Hematopoietic multipotent progenitor cell treated with erythropoietin and hydrocortisone succinate and interleukin-3 and kit ligand, for 4 days (in vitro differentiated cells): ENCODE data around the gene TRIM49C.
"Not testable (repeated sequence)": the region's sequence is repeated elsewhere in the genome, so short reads cannot be mapped to it uniquely, and the experiment has no call there.

Source experiments
- DNase-seq: peaks from one replicate; pipeline ENCODE4 v3.0.0-alpha.2; 2015

Gene TRIM49C, protein sequence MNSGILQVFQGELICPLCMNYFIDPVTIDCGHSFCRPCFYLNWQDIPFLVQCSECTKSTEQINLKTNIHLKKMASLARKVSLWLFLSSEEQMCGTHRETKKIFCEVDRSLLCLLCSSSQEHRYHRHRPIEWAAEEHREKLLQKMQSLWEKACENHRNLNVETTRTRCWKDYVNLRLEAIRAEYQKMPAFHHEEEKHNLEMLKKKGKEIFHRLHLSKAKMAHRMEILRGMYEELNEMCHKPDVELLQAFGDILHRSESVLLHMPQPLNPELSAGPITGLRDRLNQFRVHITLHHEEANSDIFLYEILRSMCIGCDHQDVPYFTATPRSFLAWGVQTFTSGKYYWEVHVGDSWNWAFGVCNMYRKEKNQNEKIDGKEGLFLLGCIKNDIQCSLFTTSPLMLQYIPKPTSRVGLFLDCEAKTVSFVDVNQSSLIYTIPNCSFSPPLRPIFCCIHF

DNA sequence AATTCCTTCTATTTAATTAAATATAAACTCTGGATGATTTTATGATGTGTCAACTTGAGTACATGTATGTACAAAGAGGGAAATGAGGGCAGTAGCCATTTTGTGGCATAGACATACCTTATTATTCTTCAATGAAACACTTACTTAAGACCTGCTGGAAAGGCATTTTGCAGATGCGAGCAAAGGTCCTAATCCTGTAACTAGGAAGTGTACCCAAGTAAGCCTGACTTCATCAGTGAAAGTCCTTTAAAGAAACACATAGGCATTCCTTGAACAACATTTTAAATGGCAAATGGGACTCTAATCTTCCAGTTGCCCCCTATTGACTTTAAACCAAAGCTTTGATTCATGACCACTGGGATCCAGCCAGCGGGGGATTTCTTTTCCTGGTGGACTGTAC, at the start of gene TRIM49C:
TRIM49C (plus strand) TSS at position 301 of the 400 bp plus-strand sequence. CDS start 4,106 bp downstream, outside the sequence.
- DNase-seq, result not testable (repeated sequence)

DNA sequence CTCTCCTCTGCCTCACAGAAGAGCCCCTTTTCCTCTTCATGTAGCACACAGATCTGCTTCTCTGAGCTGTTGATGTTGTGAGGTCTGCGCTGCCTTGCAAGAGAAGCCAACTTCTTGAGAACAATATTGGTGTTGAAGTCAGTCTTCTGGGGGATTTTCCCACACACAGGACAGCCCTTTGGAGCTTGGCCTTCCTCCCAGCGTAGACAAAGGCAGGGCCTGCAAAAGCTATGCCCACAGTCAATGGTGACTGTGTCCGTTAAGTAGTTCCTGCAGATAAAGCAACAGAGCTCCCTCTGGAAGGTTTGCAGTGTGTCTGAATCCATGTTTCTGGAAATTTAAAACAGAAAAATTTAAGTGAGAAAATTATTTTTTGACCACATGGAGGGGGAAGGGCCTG, 6.7 kb upstream of the TRIM49C start:
- not testable (repeated sequence) for DNase-seq

DNA sequence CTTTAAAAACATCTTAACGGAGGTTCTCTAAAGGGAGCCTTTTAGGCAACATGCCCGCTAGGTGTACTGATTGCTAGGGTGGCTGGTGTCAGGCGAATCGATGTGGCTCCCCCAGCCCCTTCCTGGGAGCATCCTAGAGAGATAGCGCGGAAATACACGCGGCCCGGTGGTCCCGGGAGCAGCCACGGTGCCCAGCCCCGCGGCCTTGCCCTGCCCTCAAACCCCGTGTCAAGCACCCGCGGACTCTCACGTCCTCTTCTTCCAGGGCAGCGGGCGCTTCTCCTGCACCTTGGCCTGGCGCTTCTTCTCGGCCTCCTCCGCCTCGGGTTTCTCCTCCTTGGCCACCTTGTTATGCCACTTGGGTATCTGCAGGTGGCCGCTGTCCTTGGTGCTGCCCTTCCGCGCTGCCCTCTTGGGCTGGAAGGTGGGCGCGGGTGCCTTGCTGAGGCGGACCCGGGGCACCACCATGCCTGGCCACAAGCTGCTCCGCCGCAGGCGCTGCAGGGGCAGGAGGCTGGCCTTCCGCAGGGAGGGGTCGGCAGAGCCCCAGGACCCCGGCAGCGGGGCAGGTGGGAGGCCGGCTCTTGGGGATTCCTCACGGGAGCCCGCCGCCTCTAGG, 20.8 kb downstream of the TRIM49C start:
- DNase-seq, result not testable (repeated sequence)

DNA sequence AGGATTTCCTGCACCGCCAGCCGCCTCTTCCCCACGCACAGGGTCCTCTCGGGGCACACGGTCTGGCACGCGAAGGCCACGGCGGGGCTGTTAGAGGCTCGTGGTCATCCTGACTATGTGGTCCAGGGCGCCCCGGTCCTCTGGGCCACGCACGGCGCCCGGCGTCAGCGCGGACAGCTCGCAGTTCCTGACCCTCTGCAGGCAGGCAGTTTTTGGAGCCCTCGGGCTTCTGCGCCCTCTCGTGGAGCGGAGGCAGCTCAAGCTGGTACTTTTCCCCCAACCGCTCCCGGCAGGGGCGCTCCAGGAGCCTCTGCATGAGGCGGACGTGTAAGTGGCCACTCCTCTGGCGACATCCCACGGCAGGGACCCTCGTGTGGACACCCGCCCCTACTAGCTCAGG, 21.4 kb downstream of the TRIM49C start:
- not testable (repeated sequence) for DNase-seq

DNA sequence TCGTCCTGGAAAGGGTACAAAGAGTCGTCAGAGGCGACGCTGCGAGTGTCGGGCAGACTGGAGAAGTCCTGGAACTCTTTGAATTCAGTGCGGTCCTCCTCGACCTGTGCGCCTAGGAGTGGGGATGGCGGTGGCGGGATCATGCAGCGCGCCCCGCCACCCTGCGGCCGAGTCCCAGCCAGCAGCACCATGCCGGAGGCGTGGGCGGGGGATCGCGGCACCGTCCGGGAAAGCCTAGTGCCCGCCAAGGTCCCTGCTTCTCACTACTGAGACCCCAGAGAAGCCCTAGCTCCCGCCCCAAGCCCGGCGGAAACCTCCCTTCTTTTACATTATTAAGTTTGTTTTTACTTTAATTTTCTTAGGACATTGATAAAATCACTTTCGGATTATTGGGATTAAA, 22.6 kb downstream of the TRIM49C start:
- not testable (repeated sequence) for DNase-seq

DNA sequence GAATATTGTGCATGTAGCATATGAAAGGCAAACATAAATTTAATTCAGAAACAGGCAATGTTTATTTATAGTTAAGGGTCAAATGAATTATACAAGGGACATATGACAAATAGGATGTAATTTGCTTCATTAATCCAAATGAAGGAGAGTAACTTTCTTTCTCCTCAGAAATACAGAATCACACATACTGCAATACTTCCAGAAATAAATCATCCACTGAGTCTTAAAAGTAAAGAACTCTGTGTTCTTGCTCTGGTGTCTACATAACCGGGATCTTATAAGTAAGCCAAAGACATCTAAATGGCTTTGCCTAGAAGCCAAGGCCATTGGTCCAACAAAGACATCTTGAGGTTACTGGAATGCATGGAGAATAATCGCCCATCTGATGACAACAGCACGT, 54.7 kb downstream of the TRIM49C start, which contains the start of gene UBTFL1:
UBTFL1 (plus strand) TSS at position 301 of the 400 bp plus-strand sequence; CDS start at position 301, 0 bp downstream.
- DNase-seq, result not testable (repeated sequence)

DNA sequence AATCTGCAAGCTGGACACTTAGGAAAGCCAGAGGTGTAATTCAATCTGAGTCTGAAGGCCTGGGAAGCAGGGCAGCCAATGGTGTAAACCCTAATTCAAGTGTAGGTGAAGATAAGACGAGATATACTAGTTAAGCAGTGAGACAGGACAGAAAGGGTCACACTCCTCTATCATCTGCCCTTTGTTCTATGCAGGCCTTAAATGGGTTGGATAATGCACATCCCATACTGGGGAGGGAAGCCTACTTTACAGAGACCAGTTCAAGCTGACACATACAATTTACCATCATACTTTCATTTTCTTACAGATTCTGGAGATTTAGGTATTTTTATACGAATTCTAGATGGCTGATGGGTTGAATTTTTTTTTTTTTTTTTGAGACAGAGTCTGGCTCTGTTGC, 57.8 kb downstream of the TRIM49C start:
- not testable (repeated sequence) for DNase-seq
